ENCODE measurements around the gene NMT1.

DNA sequence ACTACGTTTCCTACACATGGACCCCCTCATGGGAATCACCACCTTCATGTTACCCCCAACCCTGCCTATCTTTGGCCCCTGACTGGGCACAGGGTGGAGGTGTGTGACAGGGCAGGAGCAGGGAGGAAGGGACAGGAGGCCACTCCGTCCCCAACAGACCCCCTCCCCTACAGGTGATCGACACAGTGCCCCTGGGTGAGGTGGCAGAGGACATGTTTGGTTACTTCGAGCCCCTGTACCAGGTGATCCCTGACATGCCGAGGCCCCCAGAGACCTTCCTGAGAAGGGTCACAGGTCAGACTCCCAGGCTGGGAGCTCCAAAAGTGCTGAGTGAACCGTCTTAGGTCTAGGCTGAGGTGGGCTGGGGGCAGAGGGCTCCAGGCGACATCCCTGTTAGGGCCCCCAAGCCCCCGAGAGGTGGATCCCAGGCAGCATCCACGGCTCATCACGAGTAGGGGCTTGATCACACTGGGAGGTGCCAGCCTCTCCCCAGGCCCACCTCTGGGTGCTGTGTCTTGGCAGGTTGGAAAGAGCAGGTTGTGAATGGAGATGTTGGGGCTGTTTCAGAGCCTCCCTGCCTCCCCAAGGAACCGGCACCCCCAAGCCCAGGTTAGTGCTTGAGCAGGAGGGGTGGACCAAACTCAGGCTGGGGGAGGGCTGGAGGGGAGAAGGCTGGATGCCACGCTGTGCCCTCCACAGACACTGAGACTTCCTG is 75.9 kb downstream of the NMT1 start:
- TF ChIP-seq ZNF274 (IDR thresholded peaks at IDR 0.05; ENCODE audit: low read depth, low read length), result no peak
- no peak for TF ChIP-seq CBX3 (IDR thresholded peaks at IDR 0.05; ENCODE audit: low read depth)
- TF ChIP-seq, protein P1, sequence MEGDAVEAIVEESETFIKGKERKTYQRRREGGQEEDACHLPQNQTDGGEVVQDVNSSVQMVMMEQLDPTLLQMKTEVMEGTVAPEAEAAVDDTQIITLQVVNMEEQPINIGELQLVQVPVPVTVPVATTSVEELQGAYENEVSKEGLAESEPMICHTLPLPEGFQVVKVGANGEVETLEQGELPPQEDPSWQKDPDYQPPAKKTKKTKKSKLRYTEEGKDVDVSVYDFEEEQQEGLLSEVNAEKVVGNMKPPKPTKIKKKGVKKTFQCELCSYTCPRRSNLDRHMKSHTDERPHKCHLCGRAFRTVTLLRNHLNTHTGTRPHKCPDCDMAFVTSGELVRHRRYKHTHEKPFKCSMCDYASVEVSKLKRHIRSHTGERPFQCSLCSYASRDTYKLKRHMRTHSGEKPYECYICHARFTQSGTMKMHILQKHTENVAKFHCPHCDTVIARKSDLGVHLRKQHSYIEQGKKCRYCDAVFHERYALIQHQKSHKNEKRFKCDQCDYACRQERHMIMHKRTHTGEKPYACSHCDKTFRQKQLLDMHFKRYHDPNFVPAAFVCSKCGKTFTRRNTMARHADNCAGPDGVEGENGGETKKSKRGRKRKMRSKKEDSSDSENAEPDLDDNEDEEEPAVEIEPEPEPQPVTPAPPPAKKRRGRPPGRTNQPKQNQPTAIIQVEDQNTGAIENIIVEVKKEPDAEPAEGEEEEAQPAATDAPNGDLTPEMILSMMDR (IDR thresholded peaks at IDR 0.05 in 2 of 3, conservative IDR thresholded peaks at IDR 0.05 in 1 of 3; ENCODE audit: borderline replicate concordance in 1 of 3, insufficient read depth in 1 of 3, low read depth in 2 of 3, low read length in 2 of 3), result no peak
- TF ChIP-seq TCF7L2 (IDR thresholded peaks at IDR 0.05; ENCODE audit: borderline replicate concordance, extremely low read depth, insufficient read depth, insufficient read length), result no peak
- TF ChIP-seq, protein P2, sequence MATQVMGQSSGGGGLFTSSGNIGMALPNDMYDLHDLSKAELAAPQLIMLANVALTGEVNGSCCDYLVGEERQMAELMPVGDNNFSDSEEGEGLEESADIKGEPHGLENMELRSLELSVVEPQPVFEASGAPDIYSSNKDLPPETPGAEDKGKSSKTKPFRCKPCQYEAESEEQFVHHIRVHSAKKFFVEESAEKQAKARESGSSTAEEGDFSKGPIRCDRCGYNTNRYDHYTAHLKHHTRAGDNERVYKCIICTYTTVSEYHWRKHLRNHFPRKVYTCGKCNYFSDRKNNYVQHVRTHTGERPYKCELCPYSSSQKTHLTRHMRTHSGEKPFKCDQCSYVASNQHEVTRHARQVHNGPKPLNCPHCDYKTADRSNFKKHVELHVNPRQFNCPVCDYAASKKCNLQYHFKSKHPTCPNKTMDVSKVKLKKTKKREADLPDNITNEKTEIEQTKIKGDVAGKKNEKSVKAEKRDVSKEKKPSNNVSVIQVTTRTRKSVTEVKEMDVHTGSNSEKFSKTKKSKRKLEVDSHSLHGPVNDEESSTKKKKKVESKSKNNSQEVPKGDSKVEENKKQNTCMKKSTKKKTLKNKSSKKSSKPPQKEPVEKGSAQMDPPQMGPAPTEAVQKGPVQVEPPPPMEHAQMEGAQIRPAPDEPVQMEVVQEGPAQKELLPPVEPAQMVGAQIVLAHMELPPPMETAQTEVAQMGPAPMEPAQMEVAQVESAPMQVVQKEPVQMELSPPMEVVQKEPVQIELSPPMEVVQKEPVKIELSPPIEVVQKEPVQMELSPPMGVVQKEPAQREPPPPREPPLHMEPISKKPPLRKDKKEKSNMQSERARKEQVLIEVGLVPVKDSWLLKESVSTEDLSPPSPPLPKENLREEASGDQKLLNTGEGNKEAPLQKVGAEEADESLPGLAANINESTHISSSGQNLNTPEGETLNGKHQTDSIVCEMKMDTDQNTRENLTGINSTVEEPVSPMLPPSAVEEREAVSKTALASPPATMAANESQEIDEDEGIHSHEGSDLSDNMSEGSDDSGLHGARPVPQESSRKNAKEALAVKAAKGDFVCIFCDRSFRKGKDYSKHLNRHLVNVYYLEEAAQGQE (IDR thresholded peaks at IDR 0.05; ENCODE audit: low read depth), result no peak

Data from HCT116 (cell line).